CD4-positive, alpha-beta T cell (primary cell): ENCODE data around the gene S100Z. TPM values are rescaled to one million over a fixed set of nuclear protein-coding genes. Genes with fewer than 3 reads are reported as not detected.

Source experiments
- ATAC-seq: fragments of 200-7000 bp; cut with Tn5 transposase; one replicate; pipeline ENCODE4 v1.10.0; 2022; ENCODE audit warnings: mild to moderate bottlenecking; ENCODE audit not compliant: poor library complexity
- CTCF ChIA-PET: fragments of 350-600 bp; sonication (Branson Sonifier 250); formaldehyde crosslinking; loops from one replicate; lab custom pipeline; 2021; ENCODE audit warnings: antibody characterized with exemption, inconsistent platforms; lab: Charles Lee
- POLR2A ChIA-PET: fragments of 350-600 bp; sonication (Branson Sonifier 250); formaldehyde crosslinking; loops from one replicate; lab custom pipeline; 2021; ENCODE audit warnings: antibody characterized with exemption, inconsistent platforms; lab: Charles Lee
- DNase-seq, 14 experiments: peaks; one replicate each; pipeline ENCODE4 v3.0.0-alpha.2; 2013 to 2020; ENCODE audit warnings: mixed read lengths in 2 of 14
- H3K27ac ChIP-seq, 2 donors: one replicate each; pipeline versions ENCODE4 v1.5.1 to v1.7.0; 2013; ENCODE audit warnings: low read length in 2 of 2, low read depth in 1 of 2, mild to moderate bottlenecking in 1 of 2
- H3K27me3 ChIP-seq, 2 experiments: 1 replicate in 1 of 2; 2 replicates in 1 of 2; pipeline versions ENCODE4 v1.6.1 to v1.7.0; 2013; ENCODE audit warnings: low read length in 2 of 2, control low read depth in 1 of 2, mild to moderate bottlenecking in 1 of 2, moderate library complexity in 1 of 2; ENCODE audit not compliant: insufficient read depth in 2 of 2, control insufficient read depth in 1 of 2
- H3K36me3 ChIP-seq: one replicate; pipeline ENCODE4 v1.6.1; 2013; ENCODE audit warnings: low read length, control low read depth; ENCODE audit not compliant: insufficient read depth
- H3K4me1 ChIP-seq: one replicate; pipeline ENCODE4 v1.6.1; 2013; ENCODE audit warnings: low read length, control low read depth; ENCODE audit not compliant: insufficient read depth
- H3K4me3 ChIP-seq: one replicate; pipeline ENCODE4 v1.5.1; 2013; ENCODE audit warnings: mild to moderate bottlenecking, low read length, moderate library complexity
- H3K9me3 ChIP-seq, 2 experiments: 1 replicate in 1 of 2; 2 replicates in 1 of 2; pipeline versions ENCODE4 v1.6.1 to v1.7.0; 2013; ENCODE audit warnings: low read length in 2 of 2, mild to moderate bottlenecking in 2 of 2, control low read depth in 1 of 2, moderate library complexity in 1 of 2; ENCODE audit not compliant: control insufficient read depth in 1 of 2, insufficient read depth in 1 of 2
- H3K27ac Mint-ChIP-seq: one replicate; pipeline ENCODE4 v1.8.0; 2020; ENCODE audit warnings: mixed read lengths
- H3K27me3 Mint-ChIP-seq: one replicate; pipeline ENCODE4 v1.8.0; 2021; ENCODE audit warnings: mixed read lengths
- H3K36me3 Mint-ChIP-seq: one replicate; pipeline ENCODE4 v1.8.0; 2021; ENCODE audit warnings: low read depth, mixed read lengths
- H3K4me1 Mint-ChIP-seq: one replicate; pipeline ENCODE4 v1.8.0; 2021; ENCODE audit warnings: low read depth, mixed read lengths
- H3K4me3 Mint-ChIP-seq: one replicate; pipeline ENCODE4 v1.8.0; 2020; ENCODE audit warnings: mild to moderate bottlenecking, mixed read lengths
- H3K9me3 Mint-ChIP-seq: one replicate; pipeline ENCODE4 v1.8.0; 2020; ENCODE audit warnings: mixed read lengths
- intact Hi-C, 2 experiments: fragments of 100-400 bp; cut with DNase I in 1 of 2; cut with micrococcal nuclease in 1 of 2; formaldehyde crosslinking; loops; one replicate each; pipeline versions ENCODE4 v1.15.1 to v1.9.0; 2023 to 2025; cut with DNase I, micrococcal nuclease
- total RNA-seq, 174 experiments: library from RNA in 2 of 174; stranded (reverse) in 2 of 174; gene quantifications; one replicate each; pipeline ENCODE4 v1.2.3 and lab custom pipeline; 2021 to 2026
- TF ChIP-seq, protein P1 (sequence below): fragments of 200-600 bp; IDR thresholded peaks from one replicate; pipeline ENCODE4 v1.8.0; 2022; ENCODE audit warnings: antibody characterized with exemption, mild to moderate bottlenecking

S100Z gene
- total RNA-seq, 2 experiments from 2014 or later, result 0.22 to 0.47 TPM

DNA sequence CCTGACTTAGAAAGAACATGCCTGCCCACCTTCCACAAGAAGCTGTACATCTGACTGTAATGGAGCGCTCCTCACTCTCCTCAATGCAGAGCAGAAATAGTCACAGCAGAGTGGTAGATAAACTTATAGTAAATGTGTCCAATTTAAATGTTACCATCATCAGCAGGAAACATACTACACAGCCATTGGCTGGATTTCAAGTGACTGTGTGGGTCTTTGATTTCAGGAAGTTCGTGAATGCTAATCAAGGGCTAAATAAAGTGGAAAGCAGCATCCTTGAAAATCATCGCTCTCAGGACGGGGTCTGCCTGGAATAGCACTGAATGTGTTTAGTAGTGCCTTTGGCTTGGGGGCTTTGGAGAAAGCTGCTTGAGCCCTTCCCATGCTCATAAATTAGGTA is 70.7 kb downstream of the S100Z start:
- ChIA-PET POLR2A (no interaction called here), CTCF (no interaction called here)
- no peak overlapping the region for H3K4me3 Mint-ChIP-seq
- Histone ChIP-seq H3K27me3 (no peaks in the 10 kb centered on the region), H3K4me1 (no peaks in the 10 kb centered on the region), H3K27ac (no peak overlapping the region), H3K9me3 (peaks cover 0 to under 1% of the 10 kb centered on the region in 2 experiments), H3K4me3 (no peak overlapping the region), H3K36me3 (no peaks in the 10 kb centered on the region)
- H3K4me1 Mint-ChIP-seq, result no peaks in the 10 kb centered on the region
- TF ChIP-seq, protein P1, sequence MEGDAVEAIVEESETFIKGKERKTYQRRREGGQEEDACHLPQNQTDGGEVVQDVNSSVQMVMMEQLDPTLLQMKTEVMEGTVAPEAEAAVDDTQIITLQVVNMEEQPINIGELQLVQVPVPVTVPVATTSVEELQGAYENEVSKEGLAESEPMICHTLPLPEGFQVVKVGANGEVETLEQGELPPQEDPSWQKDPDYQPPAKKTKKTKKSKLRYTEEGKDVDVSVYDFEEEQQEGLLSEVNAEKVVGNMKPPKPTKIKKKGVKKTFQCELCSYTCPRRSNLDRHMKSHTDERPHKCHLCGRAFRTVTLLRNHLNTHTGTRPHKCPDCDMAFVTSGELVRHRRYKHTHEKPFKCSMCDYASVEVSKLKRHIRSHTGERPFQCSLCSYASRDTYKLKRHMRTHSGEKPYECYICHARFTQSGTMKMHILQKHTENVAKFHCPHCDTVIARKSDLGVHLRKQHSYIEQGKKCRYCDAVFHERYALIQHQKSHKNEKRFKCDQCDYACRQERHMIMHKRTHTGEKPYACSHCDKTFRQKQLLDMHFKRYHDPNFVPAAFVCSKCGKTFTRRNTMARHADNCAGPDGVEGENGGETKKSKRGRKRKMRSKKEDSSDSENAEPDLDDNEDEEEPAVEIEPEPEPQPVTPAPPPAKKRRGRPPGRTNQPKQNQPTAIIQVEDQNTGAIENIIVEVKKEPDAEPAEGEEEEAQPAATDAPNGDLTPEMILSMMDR, result no peak
- ATAC-seq, result no peak
- DNase-seq, result no peak
- no peak overlapping the region for H3K27ac Mint-ChIP-seq
- intact Hi-C loops, result no loop called here
- no peaks in the 10 kb centered on the region for H3K9me3 Mint-ChIP-seq
- H3K27me3 Mint-ChIP-seq, result no peaks in the 10 kb centered on the region
- no peaks in the 10 kb centered on the region for H3K36me3 Mint-ChIP-seq

DNA sequence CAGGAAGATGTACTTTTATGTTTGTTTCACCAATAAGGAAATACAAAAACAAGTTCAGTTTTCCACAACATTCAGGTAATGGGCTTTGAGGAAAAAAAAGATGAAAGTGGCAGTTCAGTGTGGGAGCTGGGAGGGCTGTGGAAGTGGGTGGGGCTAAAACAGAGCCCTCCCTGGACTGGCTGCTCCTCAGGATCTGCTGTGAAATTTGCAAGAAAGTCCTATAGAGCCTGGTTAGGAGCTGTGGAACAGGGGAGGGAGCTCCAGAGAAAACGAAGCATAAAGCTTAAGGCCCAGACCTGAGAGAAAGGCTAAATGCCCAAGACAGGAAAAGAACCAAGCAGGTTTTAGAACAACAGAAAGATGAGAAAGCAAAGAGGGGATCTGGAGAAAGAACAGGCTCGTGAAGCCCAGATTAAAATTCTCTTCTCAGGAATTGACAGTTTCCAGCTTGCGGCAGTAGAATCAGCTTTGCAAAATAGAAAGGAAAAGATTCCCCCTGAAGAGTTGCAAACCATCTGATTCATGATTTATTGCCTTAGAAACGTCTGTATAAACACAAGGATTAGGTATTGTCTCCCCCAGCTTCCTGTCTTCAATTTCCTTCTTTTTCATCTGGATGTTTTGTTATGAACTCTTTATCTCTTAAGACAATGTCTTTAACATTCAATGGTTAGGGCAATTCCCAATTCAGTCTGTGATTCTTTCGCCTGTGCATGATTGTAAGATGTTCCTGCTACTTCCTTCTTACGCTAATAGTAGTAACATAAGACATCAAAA is 76.7 kb downstream of the S100Z start:
- DNase-seq (no peak), ATAC-seq (no peak)
- Histone ChIP-seq H3K4me1 (no peaks in the 10 kb centered on the region), H3K9me3 (no peaks in the 10 kb centered on the region), H3K36me3 (no peaks in the 10 kb centered on the region), H3K4me3 (no peak overlapping the region), H3K27ac (no peak overlapping the region), H3K27me3 (no peaks in the 10 kb centered on the region)
- intact Hi-C loops, result no loop called here
- Mint-ChIP-seq H3K36me3 (no peaks in the 10 kb centered on the region), H3K9me3 (no peaks in the 10 kb centered on the region), H3K27me3 (peaks cover 3% of the 10 kb centered on the region), H3K27ac (no peak overlapping the region), H3K4me3 (no peak overlapping the region), H3K4me1 (no peaks in the 10 kb centered on the region)
- TF ChIP-seq, protein P1, result no peak
- ChIA-PET CTCF (no interaction called here), POLR2A (no interaction called here)

GRCh38 chr5:76927961-76928360 is 78.1 kb downstream of the S100Z start:
- Histone ChIP-seq H3K27me3 (no peaks in the 10 kb centered on the region), H3K27ac (no peak overlapping the region), H3K4me3 (no peak overlapping the region), H3K9me3 (no peaks in the 10 kb centered on the region), H3K4me1 (no peaks in the 10 kb centered on the region), H3K36me3 (no peaks in the 10 kb centered on the region)
- DNase-seq (no peak), ATAC-seq (no peak)
- H3K9me3 Mint-ChIP-seq, result no peaks in the 10 kb centered on the region
- CTCF ChIA-PET, result no interaction called here
- TF ChIP-seq, protein P1, result no peak
- H3K36me3 Mint-ChIP-seq, result no peaks in the 10 kb centered on the region
- H3K4me1 Mint-ChIP-seq, result no peaks in the 10 kb centered on the region
- intact Hi-C loops, result no loop called here
- peaks cover 6% of the 10 kb centered on the region for H3K27me3 Mint-ChIP-seq
- POLR2A ChIA-PET, result no interaction called here
- H3K27ac Mint-ChIP-seq, result no peak overlapping the region
- H3K4me3 Mint-ChIP-seq, result no peak overlapping the region
